Spleen (tissue), 7 donors: ENCODE measurements around the gene DPEP2.

Experiments
- CTCF ChIP-seq, 11 experiments: fragments of 200-600 bp in 7 of 11; fragments of 450-650 bp in 4 of 11; sonication (generic) in 4 of 11; IDR thresholded peaks in 8 of 11; conservative IDR thresholded peaks in 3 of 11; 1 replicate in 7 of 11; 2 replicates in 4 of 11; pipeline versions ENCODE4 v1.4.0 to v1.8.0; 2016 to 2021; ENCODE audit warnings: antibody characterized with exemption in 11 of 11, inconsistent platforms in 4 of 11, mild to moderate bottlenecking in 1 of 11
- POLR2A ChIP-seq, 3 donors: fragments of 450-650 bp; IDR thresholded peaks; one replicate each; pipeline ENCODE4 v1.5.1; 2017; ENCODE audit warnings: antibody characterized with exemption in 3 of 3, mild to moderate bottlenecking in 1 of 3
- POLR2AphosphoS5 ChIP-seq, 3 donors: sonication (generic); formaldehyde crosslinking; IDR thresholded peaks; one replicate each; pipeline ENCODE4 v1.5.1; 2017; ENCODE audit warnings: antibody characterized with exemption in 3 of 3
- donor health status: DM: no; HTN: no; CAD: no; lungs with moderate emphysema.
- donor health status: DM: no; HTN: no; CAD: no.
- donor health status: DM: no; HTN: no; CAD: no.

- TF ChIP-seq CTCF (IDR thresholded peaks at IDR 0.05 in 8 of 11, conservative IDR thresholded peaks at IDR 0.05 in 3 of 11) (no peak), POLR2AphosphoS5 (IDR thresholded peaks at IDR 0.05) (peak in 2 of 3 donors; percentile 38 to 53), POLR2A (IDR thresholded peaks at IDR 0.05) (no peak)
Observed at GRCh38 chr16:67943619-67944504, 55.4 kb downstream of the DPEP2 start, which contains the start of gene LCAT.
